Measurements from ENCODE around the gene IKZF4. TPM values are rescaled to one million over a fixed set of nuclear protein-coding genes. Genes with fewer than 3 reads are reported as not detected.

The IKZF4 gene
- total RNA-seq, 3 donors from 2014 or later, result 2.9 to 4.6 (median 4.2) TPM

GRCh38 chr12:56004211-56004610 is 16.6 kb upstream of the IKZF4 start:
- Histone ChIP-seq H3K9me3 (no peaks in the 10 kb centered on the region), H3K4me3 (no peak overlapping the region), H3K27me3 (no peaks in the 10 kb centered on the region), H3K4me1 (no peaks in the 10 kb centered on the region), H3K36me3 (no peaks in the 10 kb centered on the region), H3K27ac (no peak overlapping the region)
- intact Hi-C loops (cut with DNase I; ENCODE audit: low total_unique reads), result no loop called here
- no peak for TF ChIP-seq POLR2AphosphoS5 (IDR thresholded peaks at IDR 0.05)
- no peak for TF ChIP-seq CTCF (IDR thresholded peaks at IDR 0.05)
- no peak for TF ChIP-seq POLR2A (IDR thresholded peaks at IDR 0.05)
- DNase-seq (ENCODE audit: low spot score in 2 of 2), result no peak

DNA sequence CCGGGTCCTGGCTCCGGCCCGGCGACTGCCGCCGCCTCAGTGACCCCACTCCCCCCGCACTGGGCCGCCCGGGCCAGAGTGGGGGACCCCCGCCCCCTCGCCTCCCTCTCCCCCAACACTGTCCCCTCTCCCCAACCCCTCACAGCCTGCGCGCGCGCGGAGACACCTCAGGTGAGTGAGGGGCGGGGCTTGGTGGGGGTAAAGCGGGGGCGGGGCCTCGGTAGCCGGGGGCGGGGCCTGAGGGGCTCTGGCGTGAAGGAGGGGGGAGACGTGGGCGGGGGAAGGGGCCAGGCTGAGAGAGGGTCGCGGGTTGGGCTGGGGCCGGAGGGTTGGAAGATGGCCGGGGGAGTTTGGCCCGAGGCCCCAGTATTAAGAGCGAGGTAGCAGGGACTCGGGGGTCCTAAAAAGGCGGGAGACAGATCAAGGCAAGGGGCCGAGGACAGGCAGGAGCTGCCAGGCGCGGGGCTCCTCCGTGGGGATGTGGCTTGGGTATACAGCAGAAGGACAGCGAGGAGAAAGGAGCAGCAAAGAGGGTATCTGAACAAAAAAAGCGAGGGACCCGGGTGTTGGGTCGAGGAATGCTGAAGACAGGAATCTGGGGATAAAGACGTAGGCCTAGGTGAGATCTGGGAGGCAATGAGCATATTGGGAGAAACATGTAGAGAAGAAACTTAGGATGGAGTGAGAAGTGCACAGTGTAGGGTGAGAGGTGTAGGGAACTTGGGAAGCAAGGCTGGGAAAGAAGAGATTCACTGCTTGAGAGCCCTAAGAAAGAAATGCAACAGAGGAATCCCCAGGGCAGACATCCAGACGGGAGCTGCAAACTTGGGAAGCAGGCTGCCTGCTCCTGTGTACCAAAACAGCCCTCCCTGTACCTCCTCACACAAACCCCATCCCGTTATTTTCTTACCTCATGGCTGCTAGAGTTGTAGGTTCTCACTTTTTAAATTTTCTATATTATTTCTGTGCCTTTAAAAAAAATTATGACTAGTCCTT is 13.0 kb upstream of the IKZF4 start:
- TF ChIP-seq POLR2AphosphoS5 (IDR thresholded peaks at IDR 0.05), result no peak
- TF ChIP-seq POLR2A (IDR thresholded peaks at IDR 0.05), result no peak
- TF ChIP-seq CTCF (IDR thresholded peaks at IDR 0.05), result no peak
- Histone ChIP-seq H3K27me3 (no peaks in the 10 kb centered on the region), H3K27ac (peak overlapping the region; percentile 98), H3K4me1 (no peaks in the 10 kb centered on the region), H3K4me3 (peak overlapping the region; percentile 93 to 98 (median 98)), H3K9me3 (no peaks in the 10 kb centered on the region), H3K36me3 (no peaks in the 10 kb centered on the region)
- DNase-seq (ENCODE audit: low spot score in 2 of 2), result peak in 1 of 2 donors; percentile 34
- intact Hi-C loops (cut with DNase I; ENCODE audit: low total_unique reads), result no loop called here

GRCh38 chr12:56010111-56010570 is 10.7 kb upstream of the IKZF4 start:
- no peaks in the 10 kb centered on the region for H3K36me3 ChIP-seq
- H3K4me3 ChIP-seq, result no peak overlapping the region
- no peak for DNase-seq (ENCODE audit: low spot score in 2 of 2)
- no peaks in the 10 kb centered on the region for H3K9me3 ChIP-seq
- no peaks in the 10 kb centered on the region for H3K4me1 ChIP-seq
- H3K27me3 ChIP-seq, result no peaks in the 10 kb centered on the region
- no peak overlapping the region for H3K27ac ChIP-seq
- intact Hi-C loops (cut with DNase I; ENCODE audit: low total_unique reads), result no loop called here
- TF ChIP-seq POLR2AphosphoS5 (IDR thresholded peaks at IDR 0.05), result no peak
- TF ChIP-seq POLR2A (IDR thresholded peaks at IDR 0.05), result no peak
- no peak for TF ChIP-seq CTCF (IDR thresholded peaks at IDR 0.05)

- Histone ChIP-seq H3K4me3 (no peak overlapping the region), H3K4me1 (no peaks in the 10 kb centered on the region), H3K27ac (no peak overlapping the region), H3K27me3 (no peaks in the 10 kb centered on the region), H3K9me3 (no peaks in the 10 kb centered on the region), H3K36me3 (no peaks in the 10 kb centered on the region)
- no peak for DNase-seq (ENCODE audit: low spot score in 2 of 2)
- no peak for TF ChIP-seq POLR2AphosphoS5 (IDR thresholded peaks at IDR 0.05)
- no peak for TF ChIP-seq POLR2A (IDR thresholded peaks at IDR 0.05)
- no peak for TF ChIP-seq CTCF (IDR thresholded peaks at IDR 0.05)
- intact Hi-C loops (cut with DNase I; ENCODE audit: low total_unique reads), result no loop called here
Observed at GRCh38 chr12:56011509-56012090, 9.2 kb upstream of the IKZF4 start.

DNA sequence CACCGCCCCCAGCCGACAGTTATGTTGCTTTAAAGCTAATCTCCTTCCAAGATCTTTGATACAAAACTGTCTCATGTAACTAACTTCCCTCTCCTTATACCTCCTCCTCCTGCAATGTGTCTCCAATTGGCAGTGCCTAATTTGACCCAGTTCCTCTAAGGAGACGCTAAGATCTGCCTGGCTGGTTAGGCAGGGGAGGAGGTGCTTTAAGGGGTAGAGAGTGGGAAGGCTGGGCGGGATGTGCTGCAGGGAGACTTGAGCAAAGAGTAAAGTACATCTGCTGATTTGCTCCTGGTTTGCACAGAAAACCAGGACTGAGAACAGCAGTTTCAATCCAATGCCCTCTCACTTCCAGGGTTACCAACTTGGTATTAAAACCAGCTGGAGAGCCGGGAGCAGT is 7.4 kb upstream of the IKZF4 start:
- TF ChIP-seq POLR2A (IDR thresholded peaks at IDR 0.05) (no peak), POLR2AphosphoS5 (IDR thresholded peaks at IDR 0.05) (no peak), CTCF (IDR thresholded peaks at IDR 0.05) (no peak)
- Histone ChIP-seq H3K36me3 (no peaks in the 10 kb centered on the region), H3K9me3 (no peaks in the 10 kb centered on the region), H3K4me3 (no peak overlapping the region), H3K4me1 (no peaks in the 10 kb centered on the region), H3K27ac (peak overlapping the region in 1 of 2 donors; percentile 48), H3K27me3 (no peaks in the 10 kb centered on the region)
- intact Hi-C loops (cut with DNase I; ENCODE audit: low total_unique reads), result no loop called here
- DNase-seq (ENCODE audit: low spot score in 2 of 2), result no peak
